ENCODE measurements around the gene PNMA6E.

PNMA6E gene

GRCh38 chrX:153398275-153398960, 2.7 kb downstream of the PNMA6E start:
- H3K9me3 ChIP-seq (ENCODE audit: control insufficient read depth, insufficient read depth, low read depth, low read length) = no peaks in the 10 kb centered on the region
- POLR2A ChIA-PET = no interaction called here
- H3K36me3 ChIP-seq (ENCODE audit: control insufficient read depth in 2 of 2, insufficient read depth in 1 of 2, low read length in 2 of 2) = no peaks in the 10 kb centered on the region
- no peak overlapping the region for H3K4me3 ChIP-seq (ENCODE audit: low read depth, low read length)
- no peak overlapping the region for H3K27ac ChIP-seq (ENCODE audit: extremely low read depth, low read depth, low read length)
- H3K4me1 ChIP-seq (ENCODE audit: control insufficient read depth, insufficient read depth, low read length) = no peaks in the 10 kb centered on the region
- no peak for TF ChIP-seq ZNF501 (tag by site-specific recombination; IDR thresholded peaks at IDR 0.05)
- TF ChIP-seq ZNF610 (tag by site-specific recombination; IDR thresholded peaks at IDR 0.05; ENCODE audit: borderline replicate concordance) = no peak
- TF ChIP-seq ZEB2 (tag by site-specific recombination; IDR thresholded peaks at IDR 0.05) = peak; percentile 52; the same call in 1 of the 2 replicates
- TF ChIP-seq SCRT2 (tag by site-specific recombination; IDR thresholded peaks at IDR 0.05) = peak; percentile 84
- no peak for TF ChIP-seq ZNF37A (tag by site-specific recombination; IDR thresholded peaks at IDR 0.05)
- peak; percentile 91 for TF ChIP-seq SCRT1 (tag by site-specific recombination; IDR thresholded peaks at IDR 0.05; ENCODE audit: borderline replicate concordance)
- TF ChIP-seq ZNF623 (tag by site-specific recombination; IDR thresholded peaks at IDR 0.05) = no peak
- no peak for TF ChIP-seq ZXDB (tag by site-specific recombination; IDR thresholded peaks at IDR 0.05)
- CTCF ChIA-PET = interaction anchor here (0.5 to 1.2 kb wide), 11 partner anchors 11 to 272 kb away, joined by 3 to 8 read pairs (median 3); no protein-coding TSS in a partner anchor

- no peak for TF ChIP-seq BCL6B (tag by site-specific recombination; IDR thresholded peaks at IDR 0.05)
- no peak for TF ChIP-seq ZNF701 (tag by site-specific recombination; IDR thresholded peaks at IDR 0.05)
- TF ChIP-seq ZNF530 (tag by site-specific recombination; IDR thresholded peaks at IDR 0.05; ENCODE audit: low read depth) = no peak
- TF ChIP-seq ZNF776 (tag by site-specific recombination; IDR thresholded peaks at IDR 0.05; ENCODE audit: borderline replicate concordance) = no peak
- no peak for TF ChIP-seq ZNF488 (tag by site-specific recombination; IDR thresholded peaks at IDR 0.05)
- no peak for TF ChIP-seq ZNF544 (tag by site-specific recombination; IDR thresholded peaks at IDR 0.05)
- no peak for TF ChIP-seq ZNF473 (tag by site-specific recombination; IDR thresholded peaks at IDR 0.05)
- no peak for TF ChIP-seq ZNF621 (tag by site-specific recombination; IDR thresholded peaks at IDR 0.05)
- TF ChIP-seq KLF16 (tag by site-specific recombination; IDR thresholded peaks at IDR 0.05) = no peak
- no peak for TF ChIP-seq ZNF223 (tag by site-specific recombination; IDR thresholded peaks at IDR 0.05)
- no peak for TF ChIP-seq PRDM6 (tag by site-specific recombination; IDR thresholded peaks at IDR 0.05)
- TF ChIP-seq ZFP69B (tag by site-specific recombination; IDR thresholded peaks at IDR 0.05) = no peak
- no peak for TF ChIP-seq ZNF266 (tag by site-specific recombination; IDR thresholded peaks at IDR 0.05; ENCODE audit: low read depth)
- TF ChIP-seq ZNF670 (tag by site-specific recombination; IDR thresholded peaks at IDR 0.05; ENCODE audit: low read depth) = no peak
- TF ChIP-seq OSR2 (tag by site-specific recombination; IDR thresholded peaks at IDR 0.05) = no peak
- TF ChIP-seq ZNF174 (tag by site-specific recombination; IDR thresholded peaks at IDR 0.05) = no peak
- no peak for TF ChIP-seq ZNF132 (tag by site-specific recombination; IDR thresholded peaks at IDR 0.05; ENCODE audit: borderline replicate concordance)
- no peak for TF ChIP-seq ZNF76 (tag by site-specific recombination; IDR thresholded peaks at IDR 0.05; ENCODE audit: borderline replicate concordance, low read depth)
- no peak for TF ChIP-seq KLF1 (tag by site-specific recombination; IDR thresholded peaks at IDR 0.05)
- TF ChIP-seq ZNF366 (tag by site-specific recombination; conservative IDR thresholded peaks at IDR 0.05) = no peak
- Histone ChIP-seq H3K4me3 (ENCODE audit: low read depth, low read length) (no peak overlapping the region), H3K36me3 (ENCODE audit: control insufficient read depth in 2 of 2, insufficient read depth in 1 of 2, low read length in 2 of 2) (no peaks in the 10 kb centered on the region), H3K9me3 (ENCODE audit: control insufficient read depth, insufficient read depth, low read depth, low read length) (no peaks in the 10 kb centered on the region), H3K27ac (ENCODE audit: extremely low read depth, low read depth, low read length) (no peak overlapping the region), H3K4me1 (ENCODE audit: control insufficient read depth, insufficient read depth, low read length) (no peaks in the 10 kb centered on the region)
- CTCF ChIA-PET = interaction anchor here (0.6 to 1.2 kb wide), 4 partner anchors 10 to 1395 kb away, joined by 3 read pairs; no protein-coding TSS in a partner anchor
- POLR2A ChIA-PET = no interaction called here
These were observed 3.7 kb downstream of the PNMA6E start for GRCh38 chrX:153397256-153397960.

All from HEK293 (cell line).